NCI-H526 (cell line): ENCODE measurements around the gene SCGB1A1.

Source experiments
- DNase-seq, 2 experiments: peaks; one replicate each; lab custom pipeline; 2025; lab: John Stamatoyannopoulos, UW

Gene SCGB1A1

GRCh38 chr11:62421996-62422395 lies 3.2 kb downstream of the SCGB1A1 start:
- no peak for DNase-seq

DNA sequence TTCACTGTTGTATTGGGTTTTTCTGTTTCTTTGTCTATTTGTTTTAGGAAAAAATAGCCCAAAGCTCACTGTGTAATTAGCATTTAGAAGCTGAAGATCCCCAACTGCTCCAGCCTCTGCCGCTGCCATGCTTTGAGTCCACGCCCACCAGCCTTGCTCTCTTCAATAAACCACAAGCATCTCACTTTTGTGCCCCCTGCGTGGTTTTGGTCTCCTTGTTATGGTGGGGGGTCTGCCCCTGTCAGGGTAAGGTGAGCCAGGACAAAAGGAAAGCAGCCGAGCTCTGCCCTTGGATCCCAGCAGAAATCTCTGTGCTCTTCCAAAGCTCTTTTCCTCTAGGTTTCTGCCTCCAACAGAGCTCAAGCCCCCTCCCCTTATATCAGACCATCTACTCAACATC lies 4.2 kb downstream of the SCGB1A1 start:
- DNase-seq = no peak

GRCh38 chr11:62427630-62428233 lies 8.9 kb downstream of the SCGB1A1 start:
- DNase-seq = no peak

DNA sequence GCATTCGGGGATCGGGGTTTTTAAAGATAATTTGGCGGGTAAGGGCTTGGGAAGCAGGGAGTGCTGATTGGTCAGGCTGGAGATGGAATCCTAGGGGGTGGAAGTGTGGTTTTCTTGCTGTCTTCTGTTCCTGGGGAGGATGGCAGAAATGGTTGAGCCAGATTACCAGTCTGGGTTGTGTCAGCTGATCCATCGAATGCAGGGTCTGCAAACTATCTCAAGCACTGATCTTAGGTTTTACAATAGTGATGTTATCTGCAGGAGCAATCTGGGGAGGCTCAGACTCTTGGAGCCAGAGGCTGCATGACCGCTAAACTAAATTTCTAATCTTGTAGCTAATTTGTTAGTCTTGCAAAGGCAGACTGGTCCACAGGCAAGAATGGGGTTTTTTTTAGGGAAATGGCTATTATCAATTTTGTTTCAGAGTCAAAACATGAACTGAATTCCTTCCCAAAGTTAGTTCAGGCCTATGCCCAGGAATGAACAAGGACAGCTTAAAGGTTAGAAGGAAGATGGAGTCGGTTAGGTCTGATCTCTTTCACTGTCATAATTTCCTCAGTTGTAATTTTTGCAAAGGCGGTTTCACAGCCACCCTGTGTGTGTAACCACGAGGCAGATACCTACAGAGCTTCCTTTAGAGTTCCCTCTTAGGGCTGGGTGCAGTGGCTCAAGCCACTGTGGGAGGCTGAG lies 10.2 kb downstream of the SCGB1A1 start:
- DNase-seq = no peak

DNA sequence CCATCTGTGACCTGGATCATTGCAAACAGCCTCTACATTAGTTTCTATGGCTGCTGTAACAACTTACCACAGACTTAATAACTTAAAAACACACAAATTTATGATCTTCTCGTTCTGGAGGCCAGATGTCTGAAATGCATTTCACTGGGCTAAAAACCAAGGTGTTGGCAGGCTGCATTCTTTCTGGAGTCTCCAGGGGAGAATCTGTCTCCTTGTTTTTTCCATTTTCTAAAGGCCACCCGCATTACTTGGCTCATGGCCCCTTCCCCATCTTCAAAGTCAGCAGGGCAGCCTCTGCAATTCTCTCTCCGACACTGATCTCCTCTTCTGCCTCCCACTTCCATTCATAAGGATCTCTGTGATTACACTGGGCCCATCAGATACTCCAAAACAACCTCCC lies 11.6 kb downstream of the SCGB1A1 start:
- no peak for DNase-seq

GRCh38 chr11:62431171-62431901 lies 12.5 kb downstream of the SCGB1A1 start:
- no peak for DNase-seq

DNA sequence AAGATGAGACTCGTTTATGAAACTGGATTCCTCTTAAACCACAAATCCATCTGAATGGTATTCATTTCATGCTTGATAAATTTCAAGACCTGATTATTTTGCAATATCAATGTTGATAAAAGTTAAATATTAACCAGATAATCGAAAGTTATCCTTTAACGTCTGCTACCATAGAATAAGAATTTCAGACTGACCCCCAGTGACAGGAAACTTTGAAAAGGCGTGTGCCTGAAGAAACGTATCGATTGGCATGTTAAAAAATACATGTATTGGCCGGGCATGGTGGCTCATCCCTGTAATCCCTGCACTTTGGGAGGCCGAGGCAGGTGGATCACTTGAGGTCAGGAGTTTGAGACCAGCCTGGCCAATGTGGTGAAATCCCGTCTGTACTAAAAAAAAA lies 13.9 kb downstream of the SCGB1A1 start:
- DNase-seq = peak; percentile 23 to 53

GRCh38 chr11:62433141-62433903 lies 14.5 kb downstream of the SCGB1A1 start:
- DNase-seq = peak in 1 of 2 experiments; percentile 92

DNA sequence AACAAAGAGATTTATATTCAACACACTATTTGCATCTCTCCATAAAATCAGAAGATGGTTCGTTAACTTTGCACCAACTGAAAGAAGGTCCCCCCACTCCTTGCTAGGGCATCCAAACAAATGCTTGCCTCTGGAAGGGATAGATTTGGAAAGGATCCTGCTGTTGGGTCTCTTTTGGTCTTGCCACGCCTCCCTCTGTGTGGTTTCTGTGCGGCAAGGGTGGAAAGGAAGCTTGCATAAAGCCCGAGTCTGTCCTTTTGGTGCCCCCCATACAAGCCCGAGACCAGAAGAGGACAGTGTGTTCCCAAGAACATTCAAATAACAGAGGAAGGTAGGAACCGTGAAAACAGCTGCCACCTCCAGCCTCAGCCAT lies 15.1 kb downstream of the SCGB1A1 start:
- peak; percentile 97 to 99 for DNase-seq

GRCh38 chr11:62435846-62436660 lies 17.2 kb downstream of the SCGB1A1 start:
- no peak for DNase-seq

DNA sequence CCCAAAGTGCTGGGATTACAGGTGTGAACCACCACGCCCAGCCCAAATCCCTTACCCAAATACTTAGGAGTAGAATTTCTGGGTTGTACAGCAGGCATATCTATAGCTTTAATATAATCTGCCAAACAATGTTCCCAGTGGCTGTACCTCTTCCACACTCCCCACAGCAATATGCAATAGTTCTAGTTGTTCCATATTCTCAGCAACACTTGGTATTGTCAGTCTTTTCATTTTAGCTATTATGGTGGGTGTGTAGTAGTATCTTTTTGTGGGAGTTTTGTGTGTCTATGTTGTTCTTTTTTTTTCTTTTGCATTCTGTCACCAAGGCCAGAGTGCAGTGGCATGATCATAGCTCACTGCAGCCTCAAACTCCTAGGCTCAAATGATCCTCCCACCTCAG lies 18.8 kb downstream of the SCGB1A1 start:
- no peak for DNase-seq

GRCh38 chr11:62438641-62439040 lies 19.8 kb downstream of the SCGB1A1 start:
- DNase-seq = peak; percentile 25 to 63

DNA sequence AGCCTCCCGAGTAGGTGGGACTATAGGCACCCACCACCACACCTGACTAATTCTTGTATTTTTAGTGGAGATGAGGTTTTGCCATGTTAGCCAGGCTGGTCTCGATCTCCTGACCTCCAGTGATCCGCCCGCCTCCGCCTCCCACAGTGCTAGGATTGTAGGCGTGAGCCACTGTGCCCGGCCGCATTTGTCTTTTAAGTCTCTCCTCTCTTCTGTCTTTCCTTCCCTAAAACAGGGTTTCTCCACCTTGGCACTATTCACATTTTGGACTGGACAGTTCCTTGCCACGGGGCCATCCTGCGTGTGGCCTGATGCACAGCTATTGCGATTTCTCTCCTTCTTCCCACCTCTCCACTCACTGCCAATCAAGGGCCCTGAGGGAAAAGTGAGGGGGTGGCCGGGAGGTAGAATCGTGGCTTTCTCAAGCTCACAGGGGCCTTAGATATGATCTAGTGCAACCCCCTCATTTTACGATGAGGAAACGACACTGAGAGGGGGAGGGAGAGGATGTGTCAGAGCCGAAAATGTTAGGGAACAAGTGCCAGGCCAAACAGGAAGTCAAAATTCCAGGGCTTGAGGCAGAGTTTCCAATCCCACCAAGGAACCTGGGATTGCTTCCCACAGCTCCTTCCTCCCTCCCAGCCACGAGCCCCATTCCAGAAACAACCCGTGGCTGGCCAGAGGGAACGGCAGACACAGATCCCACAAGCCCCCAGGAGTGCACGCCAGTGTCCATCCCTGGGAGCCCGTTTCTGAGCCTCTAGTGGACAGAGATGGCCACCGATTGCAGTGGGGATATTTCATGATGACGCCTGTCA lies 21.2 kb downstream of the SCGB1A1 start:
- DNase-seq = no peak

GRCh38 chr11:62443390-62444235 lies 24.8 kb downstream of the SCGB1A1 start:
- DNase-seq = no peak

DNA sequence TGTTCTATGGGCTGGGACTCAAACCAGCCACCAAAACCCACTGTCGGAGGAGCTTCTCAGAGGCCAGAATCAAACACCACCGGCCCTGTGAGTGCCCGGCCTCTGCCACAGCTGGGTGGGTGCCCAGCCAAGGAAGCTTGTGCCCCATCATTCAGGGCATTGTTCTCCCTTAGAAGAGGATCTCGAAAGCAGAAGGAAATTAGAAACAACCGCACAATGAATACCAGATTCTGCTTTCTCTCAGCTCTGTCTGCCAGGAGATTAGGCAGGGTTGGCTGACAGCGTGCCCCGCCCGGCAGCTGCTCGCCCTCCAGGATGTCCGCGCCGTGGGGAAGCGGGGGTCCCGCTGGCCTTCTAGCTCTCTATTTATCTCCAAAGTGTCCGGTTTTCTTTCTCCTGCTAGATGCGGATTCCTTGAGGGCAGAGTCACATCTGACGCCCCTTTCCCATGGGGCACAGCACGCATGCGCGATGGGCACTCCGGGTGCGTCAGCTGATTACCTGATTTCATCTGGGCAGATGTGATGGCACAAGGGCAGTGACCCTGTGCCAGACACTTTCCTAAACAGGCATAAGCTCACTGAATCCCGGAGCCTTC lies 25.5 kb downstream of the SCGB1A1 start:
- peak; percentile 56 to 87 for DNase-seq

DNA sequence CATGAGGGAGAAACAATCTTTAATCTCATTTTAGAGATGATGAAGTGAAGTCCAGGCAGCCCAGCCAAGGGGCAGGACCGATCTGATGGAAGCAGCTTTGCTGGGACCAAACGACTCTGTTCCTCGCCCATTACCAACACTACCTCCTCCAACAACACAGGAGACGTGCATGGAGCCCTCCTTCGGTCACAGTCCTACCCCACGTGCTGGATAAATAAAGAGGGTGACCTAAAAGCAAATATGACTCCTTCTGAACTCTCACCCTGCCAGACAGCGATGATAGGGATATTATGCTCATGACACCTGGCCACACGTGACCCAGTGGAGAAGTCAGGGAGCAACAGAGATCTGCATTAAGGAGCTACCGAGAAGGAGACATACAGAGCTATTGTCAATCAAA lies 26.0 kb downstream of the SCGB1A1 start:
- DNase-seq = peak; percentile 82 to 87

- peak; percentile 82 to 87 for DNase-seq
Measured at GRCh38 chr11:62445314-62445740, 26.5 kb downstream of the SCGB1A1 start.

DNA sequence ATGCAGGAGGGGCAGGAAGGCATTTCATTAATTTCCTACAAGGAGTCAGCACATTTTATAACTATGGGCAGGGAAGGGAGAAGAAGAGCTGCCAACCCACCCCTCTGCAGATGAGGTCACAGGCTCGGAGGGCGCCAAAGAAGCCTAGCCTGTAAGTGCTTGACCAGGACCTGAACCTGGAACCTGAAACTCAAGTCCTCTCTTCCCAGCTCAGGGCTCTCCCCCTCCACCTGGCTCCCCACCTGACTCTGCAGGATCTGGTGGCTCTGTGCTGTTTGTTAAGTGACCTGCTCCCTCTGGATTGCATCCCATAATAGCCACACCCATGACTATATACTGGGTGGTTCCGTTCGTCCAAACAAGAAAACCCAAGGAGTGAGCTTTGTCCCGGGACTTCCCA lies 27.3 kb downstream of the SCGB1A1 start:
- no peak for DNase-seq

DNA sequence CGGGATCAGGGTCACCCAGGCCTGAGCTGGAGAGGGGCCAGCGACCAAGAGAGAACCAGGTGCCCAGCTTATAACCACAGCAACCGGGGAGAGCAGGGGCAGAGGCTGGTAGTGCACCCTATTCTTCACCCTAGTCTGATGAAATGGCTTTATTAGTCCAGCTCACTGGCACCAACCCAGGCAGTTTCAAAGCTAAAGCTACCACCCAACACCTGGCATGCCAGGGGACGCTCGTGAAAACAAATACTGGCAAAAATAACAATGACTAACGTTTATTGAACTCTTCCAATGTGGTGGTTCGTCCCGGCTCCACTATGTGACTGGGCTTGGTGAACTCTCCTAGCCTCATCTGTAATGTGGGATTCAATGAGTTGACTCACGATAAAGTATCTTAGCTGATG lies 30.6 kb downstream of the SCGB1A1 start:
- no peak for DNase-seq
